Stimulated activated naive CD8-positive, alpha-beta T cell treated with anti-CD3 and anti-CD28 coated beads, Interleukin-15, amount 100 ng/mL, for 72 hours (primary cell): Measurements from ENCODE around the gene BLM.
A peak's percentile ranks its signal among the peaks of the same experiment; 100 is the strongest.
"Not testable (repeated sequence)": the region's sequence is repeated elsewhere in the genome, so short reads cannot be mapped to it uniquely, and the experiment has no call there.

ENCODE experiments used
- ATAC-seq: fragments of 150-1000 bp; cut with Tn5 transposase; 2 replicates; pipeline ENCODE4 v1.10.0; 2021; ENCODE audit warnings: mild to moderate bottlenecking, moderate library complexity
- DNase-seq, 2 donors: peaks; one replicate each; pipeline ENCODE4 v3.0.0; 2021 to 2022
- H3K27ac Mint-ChIP-seq, 2 donors: one replicate each; pipeline ENCODE4 v1.8.0; 2022; ENCODE audit warnings: mild to moderate bottlenecking in 2 of 2, mixed read lengths in 2 of 2, moderate library complexity in 2 of 2
- H3K27me3 Mint-ChIP-seq: one replicate; pipeline ENCODE4 v1.8.0; 2022; ENCODE audit warnings: mixed read lengths
- H3K4me1 Mint-ChIP-seq: one replicate; pipeline ENCODE4 v1.8.0; 2022; ENCODE audit warnings: mild to moderate bottlenecking, mixed read lengths
- H3K4me3 Mint-ChIP-seq, 2 donors: one replicate each; pipeline ENCODE4 v1.8.0; 2022; ENCODE audit warnings: mild to moderate bottlenecking in 2 of 2, mixed read lengths in 2 of 2, moderate library complexity in 1 of 2
- H3K9me3 Mint-ChIP-seq, 2 donors: one replicate each; pipeline ENCODE4 v1.8.0; 2022; ENCODE audit warnings: mixed read lengths in 2 of 2

Gene BLM

DNA sequence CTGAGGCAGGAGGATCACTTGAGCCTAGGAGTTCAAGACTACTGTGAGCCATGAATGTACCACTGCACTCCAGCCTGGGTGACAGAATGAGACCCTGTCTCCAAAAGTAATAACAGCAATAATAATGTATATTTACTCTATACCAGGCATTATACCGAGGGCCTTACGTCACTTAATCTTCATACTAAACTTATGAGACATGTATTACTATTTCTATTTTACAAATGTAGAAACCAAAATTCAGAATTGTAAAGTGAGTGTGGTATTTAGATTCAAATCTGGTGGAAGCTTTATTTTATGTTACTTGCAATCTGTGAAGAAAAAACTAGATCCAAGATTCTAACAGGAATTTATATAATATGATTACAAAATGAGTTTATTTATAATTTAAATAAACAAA, 9.7 kb upstream of the BLM start:
- Mint-ChIP-seq H3K9me3 (peaks cover 0 to 8% of the 10 kb centered on the region in 2 donors), H3K4me1 (peaks cover 15% of the 10 kb centered on the region), H3K27ac (no peak overlapping the region), H3K4me3 (no peak overlapping the region), H3K27me3 (no peaks in the 10 kb centered on the region)
- DNase-seq (no peak), ATAC-seq (no peak)

DNA sequence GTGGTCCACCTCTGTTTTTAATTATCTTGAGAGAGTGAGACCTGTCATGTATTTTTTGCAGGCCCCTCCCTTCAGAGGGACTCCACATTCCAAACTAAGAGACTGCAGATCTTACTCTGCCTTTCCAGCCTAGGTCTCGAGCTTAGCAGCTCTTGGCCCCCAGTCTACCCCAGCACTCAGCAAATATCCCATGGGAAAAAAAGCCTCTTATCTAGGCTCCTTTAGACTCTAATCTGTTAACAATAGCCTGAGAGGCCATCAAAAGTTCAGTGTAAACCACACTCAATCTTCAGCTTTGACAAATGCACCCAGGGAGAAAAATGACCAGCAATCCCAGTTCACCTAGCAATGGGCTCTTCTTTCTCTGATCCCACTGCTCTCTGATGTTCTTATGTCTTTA, 8.6 kb upstream of the BLM start:
- no peak overlapping the region for H3K4me3 Mint-ChIP-seq

DNA sequence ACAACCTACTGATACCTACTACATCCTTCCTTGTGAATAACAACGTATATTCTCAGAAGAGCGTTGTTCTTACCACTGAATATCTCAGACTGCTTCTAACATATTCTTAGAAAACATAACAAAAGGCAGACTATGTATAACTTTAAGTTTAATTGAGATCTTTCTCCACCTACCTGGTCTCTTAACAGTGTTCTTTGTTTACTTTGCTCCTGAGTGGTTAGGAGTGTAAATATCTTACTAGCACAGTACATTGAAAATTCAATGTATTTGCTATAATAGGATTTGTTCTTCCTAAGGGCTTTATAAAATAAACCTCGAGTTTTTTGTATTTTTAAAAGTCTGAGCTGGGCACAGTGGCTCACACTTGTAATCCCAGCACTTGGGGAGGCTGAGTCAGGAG, 7.9 kb upstream of the BLM start:
- peaks cover 15% of the 10 kb centered on the region for H3K4me1 Mint-ChIP-seq
- no peaks in the 10 kb centered on the region for H3K27me3 Mint-ChIP-seq
- ATAC-seq (no peak), DNase-seq (no peak)
- no peaks in the 10 kb centered on the region for H3K9me3 Mint-ChIP-seq
- no peak overlapping the region for H3K4me3 Mint-ChIP-seq
- H3K27ac Mint-ChIP-seq: no peak overlapping the region

More for the DNA sequence above, 8.6 kb upstream of the BLM start:
- H3K27ac Mint-ChIP-seq: no peak overlapping the region
- no peaks in the 10 kb centered on the region for H3K9me3 Mint-ChIP-seq
- peaks cover 15% of the 10 kb centered on the region for H3K4me1 Mint-ChIP-seq
- DNase-seq (no peak), ATAC-seq (no peak)
- H3K27me3 Mint-ChIP-seq: no peaks in the 10 kb centered on the region

DNA sequence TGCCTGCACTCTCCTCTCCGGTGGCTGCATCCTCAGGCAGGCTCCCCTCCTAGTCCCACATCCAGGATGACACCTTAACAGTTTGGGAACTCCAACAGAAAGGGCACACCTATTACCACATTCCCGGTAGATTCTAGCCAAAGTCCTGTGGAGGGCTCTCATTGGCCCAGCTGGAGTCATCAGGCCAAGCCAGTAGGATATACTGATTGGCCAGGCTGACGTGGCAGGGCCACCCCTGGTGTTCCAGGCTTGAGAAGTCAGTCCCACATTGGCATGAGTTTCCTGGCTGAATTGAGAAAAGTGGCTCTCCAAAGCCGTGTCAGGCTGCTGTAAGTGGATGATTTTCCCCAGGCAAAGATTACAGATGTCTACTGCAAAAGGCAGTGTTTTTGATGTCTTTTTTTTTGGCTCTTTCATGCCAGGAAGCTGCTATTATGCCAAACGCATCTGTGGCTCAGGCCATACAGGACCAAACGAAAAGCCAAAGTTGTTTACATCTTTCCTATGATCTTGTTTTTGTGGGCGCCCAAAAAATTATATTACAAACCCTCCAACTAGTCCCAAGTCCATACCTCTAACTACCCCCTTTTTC, 6.6 kb upstream of the BLM start:
- Mint-ChIP-seq H3K4me1 (peaks cover 15% of the 10 kb centered on the region), H3K9me3 (no peaks in the 10 kb centered on the region), H3K4me3 (no peak overlapping the region), H3K27ac (no peak overlapping the region), H3K27me3 (no peaks in the 10 kb centered on the region)
- DNase-seq: no peak
- no peak for ATAC-seq

- ATAC-seq (no peak), DNase-seq (no peak)
- Mint-ChIP-seq H3K4me3 (no peak overlapping the region), H3K9me3 (no peaks in the 10 kb centered on the region), H3K27ac (no peak overlapping the region), H3K27me3 (no peaks in the 10 kb centered on the region), H3K4me1 (peaks cover 23% of the 10 kb centered on the region)
Observed at GRCh38 chr15:90711418-90711824, 5.7 kb upstream of the BLM start.

DNA sequence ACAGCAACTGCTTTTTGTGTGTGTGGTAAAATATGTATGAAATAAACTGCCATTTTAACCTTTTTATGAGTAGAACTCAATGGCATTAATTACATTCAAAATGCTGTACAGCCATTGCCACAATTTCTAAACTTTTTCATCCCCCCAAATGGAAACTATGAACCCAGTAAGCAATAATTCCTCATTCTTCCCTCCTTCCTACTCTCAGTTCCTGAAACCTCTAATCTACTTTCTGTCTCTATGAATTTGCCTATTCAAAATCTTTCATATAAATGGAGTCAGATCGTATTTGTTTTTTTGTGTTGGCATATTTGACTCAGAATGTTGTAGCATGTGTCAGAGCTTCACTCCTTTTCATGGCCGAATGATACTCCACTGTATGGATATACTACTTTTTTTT, 5.3 kb upstream of the BLM start:
- no peak for DNase-seq
- Mint-ChIP-seq H3K4me1 (peaks cover 23% of the 10 kb centered on the region), H3K27ac (no peak overlapping the region), H3K9me3 (no peaks in the 10 kb centered on the region), H3K27me3 (no peaks in the 10 kb centered on the region), H3K4me3 (no peak overlapping the region)
- no peak for ATAC-seq

GRCh38 chr15:90713081-90713480, 4.1 kb upstream of the BLM start:
- no peak overlapping the region for H3K27ac Mint-ChIP-seq
- no peak for ATAC-seq
- H3K4me3 Mint-ChIP-seq: no peak overlapping the region
- no peak for DNase-seq
- no peaks in the 10 kb centered on the region for H3K9me3 Mint-ChIP-seq
- H3K4me1 Mint-ChIP-seq: peaks cover 27% of the 10 kb centered on the region
- H3K27me3 Mint-ChIP-seq: no peaks in the 10 kb centered on the region

DNA sequence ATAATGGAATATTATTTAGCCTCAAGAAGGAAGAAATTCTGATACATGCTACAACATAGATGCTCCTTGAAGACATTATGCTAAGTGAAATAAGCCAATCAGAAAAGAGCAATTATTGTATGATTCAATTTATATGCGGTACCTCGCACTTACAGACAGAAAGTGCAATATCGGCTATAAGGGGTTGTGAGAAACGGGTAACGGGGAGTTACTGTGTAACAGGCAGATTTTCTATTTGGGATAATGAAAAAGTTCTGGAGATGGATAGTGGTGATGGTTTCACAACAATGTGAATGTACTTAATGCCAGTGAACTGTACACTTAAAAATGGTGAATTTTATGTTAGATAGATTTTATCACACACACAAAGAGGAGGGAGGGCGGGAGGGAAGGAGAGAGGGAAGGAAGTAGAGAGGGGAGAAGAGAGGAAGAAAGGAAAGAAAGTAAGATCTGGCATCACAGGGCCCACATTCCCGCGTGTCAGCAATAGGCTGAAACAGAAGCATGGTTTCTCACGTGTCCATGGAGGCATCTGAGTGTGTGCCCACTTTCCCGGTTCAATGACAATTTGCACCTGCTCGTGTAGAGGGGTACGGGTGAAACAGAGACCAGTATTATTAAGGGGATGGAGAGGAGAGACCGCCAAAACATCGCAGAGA, 700 bp upstream of the BLM start:
- no peaks in the 10 kb centered on the region for H3K27me3 Mint-ChIP-seq
- no peak for DNase-seq
- H3K9me3 Mint-ChIP-seq: no peaks in the 10 kb centered on the region
- no peak for ATAC-seq
- H3K4me1 Mint-ChIP-seq: peaks cover 40% of the 10 kb centered on the region
- H3K4me3 Mint-ChIP-seq: peak overlapping the region; percentile 88 to 92
- peak overlapping the region; percentile 94 to 99 for H3K27ac Mint-ChIP-seq

- Mint-ChIP-seq H3K4me1 (peaks cover 32% of the 10 kb centered on the region), H3K27me3 (no peaks in the 10 kb centered on the region), H3K27ac (peak overlapping the region in 1 of 2 donors; percentile 28), H3K4me3 (peak overlapping the region; percentile 88 to 92), H3K9me3 (no peaks in the 10 kb centered on the region)
- DNase-seq: no peak
- ATAC-seq: no peak
Observed at GRCh38 chr15:90718232-90718631, 1.1 kb downstream of the BLM start.

DNA sequence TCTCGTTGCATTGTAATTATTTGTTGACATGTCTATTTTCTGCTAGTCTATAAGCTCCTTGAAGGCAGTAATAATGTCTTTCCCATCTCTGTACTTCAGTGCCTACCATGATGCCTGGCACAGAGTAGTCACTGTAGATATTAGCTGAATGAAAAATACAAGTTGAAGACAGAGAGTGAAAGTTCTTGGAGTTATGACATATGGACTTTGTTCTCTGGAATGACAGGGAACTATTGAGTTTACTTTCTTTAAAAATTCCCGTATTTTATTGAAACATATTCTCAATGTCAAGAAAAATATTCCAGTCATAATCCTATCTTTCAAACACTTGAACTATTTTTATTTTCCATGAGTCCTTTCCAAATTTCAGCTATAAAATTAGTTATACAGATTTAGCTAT, 3.0 kb downstream of the BLM start:
- Mint-ChIP-seq H3K27ac (peak overlapping the region in 1 of 2 donors; percentile 76), H3K4me3 (peak overlapping the region in 1 of 2 donors; percentile 79), H3K4me1 (peaks cover 40% of the 10 kb centered on the region), H3K9me3 (no peaks in the 10 kb centered on the region), H3K27me3 (no peaks in the 10 kb centered on the region)
- DNase-seq (no peak), ATAC-seq (no peak)

GRCh38 chr15:90729261-90729660, 12.1 kb downstream of the BLM start:
- H3K9me3 Mint-ChIP-seq: peaks cover 0 to 5% of the 10 kb centered on the region in 2 donors
- no peaks in the 10 kb centered on the region for H3K27me3 Mint-ChIP-seq
- peaks cover 16% of the 10 kb centered on the region for H3K4me1 Mint-ChIP-seq
- no peak for ATAC-seq
- H3K27ac Mint-ChIP-seq: no peak overlapping the region
- H3K4me3 Mint-ChIP-seq: no peak overlapping the region
- DNase-seq: no peak

GRCh38 chr15:90730290-90730689, 13.1 kb downstream of the BLM start:
- no peaks in the 10 kb centered on the region for H3K27me3 Mint-ChIP-seq
- H3K27ac Mint-ChIP-seq: no peak overlapping the region
- ATAC-seq (no peak), DNase-seq (no peak)
- H3K4me1 Mint-ChIP-seq: peaks cover 8% of the 10 kb centered on the region
- H3K9me3 Mint-ChIP-seq: peaks cover 0 to 5% of the 10 kb centered on the region in 2 donors
- no peak overlapping the region for H3K4me3 Mint-ChIP-seq

DNA sequence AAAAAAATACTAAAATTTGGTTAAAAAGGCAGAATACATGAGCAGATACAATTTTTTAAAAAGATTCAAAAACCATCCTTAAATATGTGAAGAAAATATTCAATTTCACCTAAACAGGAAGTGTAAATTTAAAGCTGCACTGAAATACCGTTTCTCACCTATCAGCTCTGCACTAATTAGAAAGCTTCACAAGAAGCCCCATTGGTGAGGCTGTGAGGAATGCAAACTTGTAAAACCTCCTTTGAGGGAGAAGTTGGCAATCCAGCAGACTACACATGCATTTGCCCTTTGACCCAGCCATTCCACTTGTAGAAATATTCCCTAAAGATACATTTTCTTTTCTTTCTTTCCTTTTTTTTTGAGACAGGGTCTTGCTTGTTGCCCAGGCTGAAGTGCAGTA, 18.8 kb downstream of the BLM start:
- no peaks in the 10 kb centered on the region for H3K27me3 Mint-ChIP-seq
- no peak overlapping the region for H3K4me3 Mint-ChIP-seq
- DNase-seq (no peak), ATAC-seq (no peak)
- peaks cover 12% of the 10 kb centered on the region for H3K4me1 Mint-ChIP-seq
- no peak overlapping the region for H3K27ac Mint-ChIP-seq
- H3K9me3 Mint-ChIP-seq: peaks cover 10 to 12% of the 10 kb centered on the region in 2 donors

- H3K27ac Mint-ChIP-seq, H3K27me3 Mint-ChIP-seq, H3K4me3 Mint-ChIP-seq: not testable (repeated sequence)
- Mint-ChIP-seq H3K9me3 (peaks cover 11 to 20% of the 10 kb centered on the region in 2 donors), H3K4me1 (peaks cover 35% of the 10 kb centered on the region)
- peak; percentile 69 for ATAC-seq
- DNase-seq: peak in 1 of 2 donors; percentile 33
Observed at GRCh38 chr15:90740545-90740944, 23.4 kb downstream of the BLM start.

GRCh38 chr15:90742087-90742486, 24.9 kb downstream of the BLM start:
- Mint-ChIP-seq H3K27me3 (no peaks in the 10 kb centered on the region), H3K4me3 (peak overlapping the region in 1 of 2 donors; percentile 39), H3K4me1 (peaks cover 40% of the 10 kb centered on the region), H3K27ac (no peak overlapping the region), H3K9me3 (peaks cover 11 to 20% of the 10 kb centered on the region in 2 donors)
- no peak for ATAC-seq
- DNase-seq: no peak

- Mint-ChIP-seq H3K27ac (no peak overlapping the region), H3K4me3 (no peak overlapping the region), H3K4me1 (peaks cover 41% of the 10 kb centered on the region), H3K27me3 (no peaks in the 10 kb centered on the region), H3K9me3 (peaks cover 6 to 20% of the 10 kb centered on the region in 2 donors)
- DNase-seq (no peak), ATAC-seq (no peak)
Observed at GRCh38 chr15:90743407-90743806, 26.3 kb downstream of the BLM start.
